ENCODE measurements around the gene TTYH3. TPM values are rescaled to one million over a fixed set of nuclear protein-coding genes. Genes with fewer than 3 reads are reported as not detected.

The TTYH3 gene
- total RNA-seq, 1 experiment from 2014 or later: 178 TPM

DNA sequence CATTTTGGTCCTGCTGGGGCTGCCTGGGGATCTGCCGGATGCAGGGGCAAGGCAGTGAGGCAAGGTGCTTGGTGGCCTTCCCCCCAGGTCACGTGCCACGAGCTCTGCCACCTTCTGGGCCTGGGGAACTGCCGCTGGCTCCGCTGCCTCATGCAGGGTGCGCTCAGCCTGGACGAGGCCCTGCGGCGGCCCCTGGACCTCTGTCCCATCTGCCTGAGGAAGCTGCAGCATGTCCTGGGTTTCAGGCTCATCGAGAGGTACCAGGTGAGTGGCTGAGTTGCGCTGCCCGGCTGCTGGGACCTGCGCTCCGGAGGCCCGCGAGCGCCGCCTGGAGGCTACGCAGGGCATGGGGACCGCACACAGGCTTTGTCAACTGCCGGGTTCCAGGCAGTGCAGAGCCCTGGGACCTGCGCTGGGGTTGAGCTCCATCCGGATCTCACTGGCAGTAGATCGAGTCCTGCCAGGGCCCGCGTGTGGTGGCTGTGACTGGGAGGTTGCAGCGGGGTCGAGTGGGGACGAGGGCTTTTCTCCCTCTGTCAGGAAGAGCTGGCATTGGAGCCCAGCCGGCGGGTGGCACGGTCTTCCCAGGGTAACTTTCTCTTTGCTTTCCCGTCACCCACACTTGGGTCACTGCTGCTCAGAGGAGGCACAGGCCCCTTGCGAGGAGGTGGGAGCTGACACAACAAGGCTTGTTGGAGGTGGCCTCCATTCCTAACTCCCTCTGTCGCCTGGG lies 77.9 kb downstream of the TTYH3 start:
- Mint-ChIP-seq H3K27me3 (ENCODE audit: low read depth) (no peaks in the 10 kb centered on the region), H3K4me1 (peaks cover 8% of the 10 kb centered on the region), H3K27ac (no peak overlapping the region), H3K4me3 (no peak overlapping the region), H3K36me3 (peaks cover 11% of the 10 kb centered on the region; the same call in 1 of the 2 replicates), H3K9me3 (no peaks in the 10 kb centered on the region)
- DNase-seq (ENCODE audit: low spot score) (peak; percentile 91), ATAC-seq (peak; percentile 94)
- POLR2A ChIA-PET: interaction anchor here (0.5 to 1.6 kb wide), 5 partner anchors 10 to 448 kb away, joined by 3 to 4 read pairs (median 4); no protein-coding TSS in a partner anchor
- CTCF ChIA-PET: interaction anchor here (0.5 to 8.9 kb wide), 79 partner anchors 9 to 778 kb away, joined by 3 to 102 read pairs (median 5); partner anchors contain the start of genes AMZ1, BRAT1 and IQCE
- TF ChIP-seq, protein P1, sequence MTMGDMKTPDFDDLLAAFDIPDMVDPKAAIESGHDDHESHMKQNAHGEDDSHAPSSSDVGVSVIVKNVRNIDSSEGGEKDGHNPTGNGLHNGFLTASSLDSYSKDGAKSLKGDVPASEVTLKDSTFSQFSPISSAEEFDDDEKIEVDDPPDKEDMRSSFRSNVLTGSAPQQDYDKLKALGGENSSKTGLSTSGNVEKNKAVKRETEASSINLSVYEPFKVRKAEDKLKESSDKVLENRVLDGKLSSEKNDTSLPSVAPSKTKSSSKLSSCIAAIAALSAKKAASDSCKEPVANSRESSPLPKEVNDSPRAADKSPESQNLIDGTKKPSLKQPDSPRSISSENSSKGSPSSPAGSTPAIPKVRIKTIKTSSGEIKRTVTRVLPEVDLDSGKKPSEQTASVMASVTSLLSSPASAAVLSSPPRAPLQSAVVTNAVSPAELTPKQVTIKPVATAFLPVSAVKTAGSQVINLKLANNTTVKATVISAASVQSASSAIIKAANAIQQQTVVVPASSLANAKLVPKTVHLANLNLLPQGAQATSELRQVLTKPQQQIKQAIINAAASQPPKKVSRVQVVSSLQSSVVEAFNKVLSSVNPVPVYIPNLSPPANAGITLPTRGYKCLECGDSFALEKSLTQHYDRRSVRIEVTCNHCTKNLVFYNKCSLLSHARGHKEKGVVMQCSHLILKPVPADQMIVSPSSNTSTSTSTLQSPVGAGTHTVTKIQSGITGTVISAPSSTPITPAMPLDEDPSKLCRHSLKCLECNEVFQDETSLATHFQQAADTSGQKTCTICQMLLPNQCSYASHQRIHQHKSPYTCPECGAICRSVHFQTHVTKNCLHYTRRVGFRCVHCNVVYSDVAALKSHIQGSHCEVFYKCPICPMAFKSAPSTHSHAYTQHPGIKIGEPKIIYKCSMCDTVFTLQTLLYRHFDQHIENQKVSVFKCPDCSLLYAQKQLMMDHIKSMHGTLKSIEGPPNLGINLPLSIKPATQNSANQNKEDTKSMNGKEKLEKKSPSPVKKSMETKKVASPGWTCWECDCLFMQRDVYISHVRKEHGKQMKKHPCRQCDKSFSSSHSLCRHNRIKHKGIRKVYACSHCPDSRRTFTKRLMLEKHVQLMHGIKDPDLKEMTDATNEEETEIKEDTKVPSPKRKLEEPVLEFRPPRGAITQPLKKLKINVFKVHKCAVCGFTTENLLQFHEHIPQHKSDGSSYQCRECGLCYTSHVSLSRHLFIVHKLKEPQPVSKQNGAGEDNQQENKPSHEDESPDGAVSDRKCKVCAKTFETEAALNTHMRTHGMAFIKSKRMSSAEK (CRISPR knock-in tag; IDR thresholded peaks at IDR 0.05; ENCODE audit: borderline replicate concordance): no peak
- TF ChIP-seq NFYB (CRISPR knock-in tag; conservative IDR thresholded peaks at IDR 0.05; ENCODE audit: low read depth) (no peak), NFE2L1 (CRISPR knock-in tag; IDR thresholded peaks at IDR 0.05) (no peak), GABPB1 (CRISPR knock-in tag; IDR thresholded peaks at IDR 0.05) (peak; percentile 55; the same call in 1 of the 2 replicates), ETV6 (CRISPR knock-in tag; IDR thresholded peaks at IDR 0.05) (no peak; the same call in 1 of the 2 replicates), RELA (CRISPR knock-in tag; IDR thresholded peaks at IDR 0.05; ENCODE audit: borderline replicate concordance) (0 out of 2 replicates have a peak, but pooled peaks have one; percentile 44), RORB (CRISPR knock-in tag; IDR thresholded peaks at IDR 0.05) (no peak), JAZF1 (CRISPR knock-in tag; IDR thresholded peaks at IDR 0.05) (no peak), TEAD1 (CRISPR knock-in tag; IDR thresholded peaks at IDR 0.05) (no peak), CBFB (CRISPR knock-in tag; IDR thresholded peaks at IDR 0.05; ENCODE audit: low read depth) (no peak), ESRRA (CRISPR knock-in tag; IDR thresholded peaks at IDR 0.05; ENCODE audit: borderline replicate concordance) (no peak)
- TF ChIP-seq, protein P2, sequence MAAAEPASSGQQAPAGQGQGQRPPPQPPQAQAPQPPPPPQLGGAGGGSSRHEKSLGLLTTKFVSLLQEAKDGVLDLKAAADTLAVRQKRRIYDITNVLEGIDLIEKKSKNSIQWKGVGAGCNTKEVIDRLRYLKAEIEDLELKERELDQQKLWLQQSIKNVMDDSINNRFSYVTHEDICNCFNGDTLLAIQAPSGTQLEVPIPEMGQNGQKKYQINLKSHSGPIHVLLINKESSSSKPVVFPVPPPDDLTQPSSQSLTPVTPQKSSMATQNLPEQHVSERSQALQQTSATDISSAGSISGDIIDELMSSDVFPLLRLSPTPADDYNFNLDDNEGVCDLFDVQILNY (CRISPR knock-in tag; IDR thresholded peaks at IDR 0.05): peak; percentile 23; the same call in 1 of the 2 replicates
- TF ChIP-seq, protein P3, sequence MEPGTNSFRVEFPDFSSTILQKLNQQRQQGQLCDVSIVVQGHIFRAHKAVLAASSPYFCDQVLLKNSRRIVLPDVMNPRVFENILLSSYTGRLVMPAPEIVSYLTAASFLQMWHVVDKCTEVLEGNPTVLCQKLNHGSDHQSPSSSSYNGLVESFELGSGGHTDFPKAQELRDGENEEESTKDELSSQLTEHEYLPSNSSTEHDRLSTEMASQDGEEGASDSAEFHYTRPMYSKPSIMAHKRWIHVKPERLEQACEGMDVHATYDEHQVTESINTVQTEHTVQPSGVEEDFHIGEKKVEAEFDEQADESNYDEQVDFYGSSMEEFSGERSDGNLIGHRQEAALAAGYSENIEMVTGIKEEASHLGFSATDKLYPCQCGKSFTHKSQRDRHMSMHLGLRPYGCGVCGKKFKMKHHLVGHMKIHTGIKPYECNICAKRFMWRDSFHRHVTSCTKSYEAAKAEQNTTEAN (CRISPR knock-in tag; IDR thresholded peaks at IDR 0.05): no peak
- TF ChIP-seq, protein P4, sequence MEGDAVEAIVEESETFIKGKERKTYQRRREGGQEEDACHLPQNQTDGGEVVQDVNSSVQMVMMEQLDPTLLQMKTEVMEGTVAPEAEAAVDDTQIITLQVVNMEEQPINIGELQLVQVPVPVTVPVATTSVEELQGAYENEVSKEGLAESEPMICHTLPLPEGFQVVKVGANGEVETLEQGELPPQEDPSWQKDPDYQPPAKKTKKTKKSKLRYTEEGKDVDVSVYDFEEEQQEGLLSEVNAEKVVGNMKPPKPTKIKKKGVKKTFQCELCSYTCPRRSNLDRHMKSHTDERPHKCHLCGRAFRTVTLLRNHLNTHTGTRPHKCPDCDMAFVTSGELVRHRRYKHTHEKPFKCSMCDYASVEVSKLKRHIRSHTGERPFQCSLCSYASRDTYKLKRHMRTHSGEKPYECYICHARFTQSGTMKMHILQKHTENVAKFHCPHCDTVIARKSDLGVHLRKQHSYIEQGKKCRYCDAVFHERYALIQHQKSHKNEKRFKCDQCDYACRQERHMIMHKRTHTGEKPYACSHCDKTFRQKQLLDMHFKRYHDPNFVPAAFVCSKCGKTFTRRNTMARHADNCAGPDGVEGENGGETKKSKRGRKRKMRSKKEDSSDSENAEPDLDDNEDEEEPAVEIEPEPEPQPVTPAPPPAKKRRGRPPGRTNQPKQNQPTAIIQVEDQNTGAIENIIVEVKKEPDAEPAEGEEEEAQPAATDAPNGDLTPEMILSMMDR (IDR thresholded peaks at IDR 0.05): peak; percentile 93
- TF ChIP-seq, protein P5, sequence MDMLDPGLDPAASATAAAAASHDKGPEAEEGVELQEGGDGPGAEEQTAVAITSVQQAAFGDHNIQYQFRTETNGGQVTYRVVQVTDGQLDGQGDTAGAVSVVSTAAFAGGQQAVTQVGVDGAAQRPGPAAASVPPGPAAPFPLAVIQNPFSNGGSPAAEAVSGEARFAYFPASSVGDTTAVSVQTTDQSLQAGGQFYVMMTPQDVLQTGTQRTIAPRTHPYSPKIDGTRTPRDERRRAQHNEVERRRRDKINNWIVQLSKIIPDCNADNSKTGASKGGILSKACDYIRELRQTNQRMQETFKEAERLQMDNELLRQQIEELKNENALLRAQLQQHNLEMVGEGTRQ (CRISPR knock-in tag; IDR thresholded peaks at IDR 0.05): peak; percentile 62
- TF ChIP-seq, protein P6, sequence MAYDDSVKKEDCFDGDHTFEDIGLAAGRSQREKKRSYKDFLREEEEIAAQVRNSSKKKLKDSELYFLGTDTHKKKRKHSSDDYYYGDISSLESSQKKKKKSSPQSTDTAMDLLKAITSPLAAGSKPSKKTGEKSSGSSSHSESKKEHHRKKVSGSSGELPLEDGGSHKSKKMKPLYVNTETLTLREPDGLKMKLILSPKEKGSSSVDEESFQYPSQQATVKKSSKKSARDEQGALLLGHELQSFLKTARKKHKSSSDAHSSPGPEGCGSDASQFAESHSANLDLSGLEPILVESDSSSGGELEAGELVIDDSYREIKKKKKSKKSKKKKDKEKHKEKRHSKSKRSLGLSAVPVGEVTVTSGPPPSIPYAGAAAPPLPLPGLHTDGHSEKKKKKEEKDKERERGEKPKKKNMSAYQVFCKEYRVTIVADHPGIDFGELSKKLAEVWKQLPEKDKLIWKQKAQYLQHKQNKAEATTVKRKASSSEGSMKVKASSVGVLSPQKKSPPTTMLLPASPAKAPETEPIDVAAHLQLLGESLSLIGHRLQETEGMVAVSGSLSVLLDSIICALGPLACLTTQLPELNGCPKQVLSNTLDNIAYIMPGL (CRISPR knock-in tag; IDR thresholded peaks at IDR 0.05): peak; percentile 74
- TF ChIP-seq, protein P7, sequence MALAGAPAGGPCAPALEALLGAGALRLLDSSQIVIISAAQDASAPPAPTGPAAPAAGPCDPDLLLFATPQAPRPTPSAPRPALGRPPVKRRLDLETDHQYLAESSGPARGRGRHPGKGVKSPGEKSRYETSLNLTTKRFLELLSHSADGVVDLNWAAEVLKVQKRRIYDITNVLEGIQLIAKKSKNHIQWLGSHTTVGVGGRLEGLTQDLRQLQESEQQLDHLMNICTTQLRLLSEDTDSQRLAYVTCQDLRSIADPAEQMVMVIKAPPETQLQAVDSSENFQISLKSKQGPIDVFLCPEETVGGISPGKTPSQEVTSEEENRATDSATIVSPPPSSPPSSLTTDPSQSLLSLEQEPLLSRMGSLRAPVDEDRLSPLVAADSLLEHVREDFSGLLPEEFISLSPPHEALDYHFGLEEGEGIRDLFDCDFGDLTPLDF (CRISPR knock-in tag; IDR thresholded peaks at IDR 0.05): no peak
- TF ChIP-seq, protein P8, sequence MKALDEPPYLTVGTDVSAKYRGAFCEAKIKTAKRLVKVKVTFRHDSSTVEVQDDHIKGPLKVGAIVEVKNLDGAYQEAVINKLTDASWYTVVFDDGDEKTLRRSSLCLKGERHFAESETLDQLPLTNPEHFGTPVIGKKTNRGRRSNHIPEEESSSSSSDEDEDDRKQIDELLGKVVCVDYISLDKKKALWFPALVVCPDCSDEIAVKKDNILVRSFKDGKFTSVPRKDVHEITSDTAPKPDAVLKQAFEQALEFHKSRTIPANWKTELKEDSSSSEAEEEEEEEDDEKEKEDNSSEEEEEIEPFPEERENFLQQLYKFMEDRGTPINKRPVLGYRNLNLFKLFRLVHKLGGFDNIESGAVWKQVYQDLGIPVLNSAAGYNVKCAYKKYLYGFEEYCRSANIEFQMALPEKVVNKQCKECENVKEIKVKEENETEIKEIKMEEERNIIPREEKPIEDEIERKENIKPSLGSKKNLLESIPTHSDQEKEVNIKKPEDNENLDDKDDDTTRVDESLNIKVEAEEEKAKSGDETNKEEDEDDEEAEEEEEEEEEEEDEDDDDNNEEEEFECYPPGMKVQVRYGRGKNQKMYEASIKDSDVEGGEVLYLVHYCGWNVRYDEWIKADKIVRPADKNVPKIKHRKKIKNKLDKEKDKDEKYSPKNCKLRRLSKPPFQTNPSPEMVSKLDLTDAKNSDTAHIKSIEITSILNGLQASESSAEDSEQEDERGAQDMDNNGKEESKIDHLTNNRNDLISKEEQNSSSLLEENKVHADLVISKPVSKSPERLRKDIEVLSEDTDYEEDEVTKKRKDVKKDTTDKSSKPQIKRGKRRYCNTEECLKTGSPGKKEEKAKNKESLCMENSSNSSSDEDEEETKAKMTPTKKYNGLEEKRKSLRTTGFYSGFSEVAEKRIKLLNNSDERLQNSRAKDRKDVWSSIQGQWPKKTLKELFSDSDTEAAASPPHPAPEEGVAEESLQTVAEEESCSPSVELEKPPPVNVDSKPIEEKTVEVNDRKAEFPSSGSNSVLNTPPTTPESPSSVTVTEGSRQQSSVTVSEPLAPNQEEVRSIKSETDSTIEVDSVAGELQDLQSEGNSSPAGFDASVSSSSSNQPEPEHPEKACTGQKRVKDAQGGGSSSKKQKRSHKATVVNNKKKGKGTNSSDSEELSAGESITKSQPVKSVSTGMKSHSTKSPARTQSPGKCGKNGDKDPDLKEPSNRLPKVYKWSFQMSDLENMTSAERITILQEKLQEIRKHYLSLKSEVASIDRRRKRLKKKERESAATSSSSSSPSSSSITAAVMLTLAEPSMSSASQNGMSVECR (CRISPR knock-in tag; IDR thresholded peaks at IDR 0.05; ENCODE audit: borderline replicate concordance): peak; percentile 83
